H1 (cell line): ENCODE results near the gene TNNI3. TPM values are rescaled to one million over a fixed set of nuclear protein-coding genes. Genes with fewer than 3 reads are reported as not detected.

Experiments
- CTCF ChIA-PET: fragments of 300-600 bp; sonication (Branson Sonifier 250); formaldehyde crosslinking; loops from one replicate; lab custom pipeline; 2021; ENCODE audit not compliant: partially characterized antibody; lab: Charles Lee
- POLR2A ChIA-PET: fragments of 300-600 bp; sonication (Branson Sonifier 250); formaldehyde crosslinking; loops from one replicate; lab custom pipeline; 2021; ENCODE audit warnings: inconsistent platforms; ENCODE audit not compliant: partially characterized antibody; lab: Charles Lee
- DNase-seq, 2 experiments: peaks; one replicate each; pipeline versions ENCODE4 v3.0.0 to v3.0.0-alpha.2; 2010 to 2022; ENCODE audit warnings: low spot score in 2 of 2, low read depth in 1 of 2, mixed read lengths in 1 of 2
- FAIRE-seq: peaks from 2 replicates; lab custom pipeline; 2011; peaks lifted over from hg19 to GRCh38; lab: Jason Lieb, UNC
- H2AFZ ChIP-seq: 2 replicates; pipeline ENCODE4 v1.8.1; 2012; ENCODE audit warnings: low read length, inconsistent platforms
- H2AK5ac ChIP-seq: 2 replicates; pipeline ENCODE4 v1.6.1; 2013; ENCODE audit warnings: low read depth, low read length
- H2BK120ac ChIP-seq: replicated peaks from 2 replicates; pipeline ENCODE3; 2013; ENCODE audit warnings: low read depth, low read length, inconsistent platforms
- H2BK12ac ChIP-seq: 2 replicates; pipeline ENCODE4 v1.6.1; 2013; ENCODE audit warnings: low read depth, low read length
- H2BK15ac ChIP-seq: 2 replicates; pipeline ENCODE4 v1.6.1; 2013; ENCODE audit warnings: low read length
- H2BK20ac ChIP-seq: 2 replicates; pipeline ENCODE4 v1.6.1; 2013; ENCODE audit warnings: low read length
- H2BK5ac ChIP-seq: 2 replicates; pipeline ENCODE4 v1.6.1; 2013; ENCODE audit warnings: low read depth, low read length
- H3K14ac ChIP-seq: 2 replicates; pipeline ENCODE4 v1.6.1; 2013; ENCODE audit warnings: inconsistent platforms; ENCODE audit not compliant: insufficient read length
- H3K18ac ChIP-seq: 2 replicates; pipeline ENCODE4 v1.6.1; 2013; ENCODE audit warnings: low read length; ENCODE audit errors: extremely low read depth
- H3K23ac ChIP-seq: 2 replicates; pipeline ENCODE4 v1.6.1; 2013; ENCODE audit warnings: inconsistent platforms; ENCODE audit not compliant: insufficient read length
- H3K23me2 ChIP-seq: 2 replicates; pipeline ENCODE4 v1.6.1; 2013; ENCODE audit warnings: low read depth, low read length
- H3K27ac ChIP-seq: 2 replicates; pipeline ENCODE4 v1.6.1; 2011; ENCODE audit warnings: low read depth, low read length, inconsistent platforms
- H3K27me3 ChIP-seq, 4 experiments: replicated peaks in 1 of 4; 1 replicate in 1 of 4; 2 replicates in 3 of 4; pipeline versions ENCODE4 v1.6.1 to v1.8.1; 2011 to 2013; ENCODE audit warnings: low read length in 3 of 4, mild to moderate bottlenecking in 3 of 4, inconsistent platforms in 2 of 4, mixed read lengths in 2 of 4, moderate library complexity in 1 of 4; ENCODE audit not compliant: control insufficient read depth in 3 of 4, insufficient read depth in 3 of 4; ENCODE audit errors: extremely low read depth in 1 of 4
- H3K36me3 ChIP-seq, 4 experiments: 2 replicates each; pipeline versions ENCODE4 v1.6.1 to v1.8.1; 2011 to 2013; ENCODE audit warnings: mild to moderate bottlenecking in 4 of 4, low read length in 3 of 4, moderate library complexity in 2 of 4, control low read depth in 1 of 4, inconsistent platforms in 1 of 4; ENCODE audit not compliant: insufficient read depth in 4 of 4, control insufficient read depth in 2 of 4
- H3K4ac ChIP-seq: replicated peaks from 2 replicates; pipeline ENCODE3; 2013; ENCODE audit warnings: low read length, low read depth, mixed read lengths, inconsistent platforms; ENCODE audit not compliant: insufficient read length
- H3K4me1 ChIP-seq, 4 experiments: replicated peaks in 1 of 4; 1 replicate in 1 of 4; 2 replicates in 3 of 4; pipeline versions ENCODE4 v1.6.1 to v1.8.1; 2011 to 2013; ENCODE audit warnings: low read length in 3 of 4, inconsistent platforms in 2 of 4, mixed read lengths in 1 of 4; ENCODE audit not compliant: insufficient read depth in 4 of 4, control insufficient read depth in 3 of 4
- H3K4me2 ChIP-seq, 2 experiments: 2 replicates each; pipeline versions ENCODE4 v1.6.1 to v1.8.1; 2011 to 2013; ENCODE audit warnings: low read depth in 2 of 2, low read length in 2 of 2, control low read depth in 1 of 2, inconsistent platforms in 1 of 2, mild to moderate bottlenecking in 1 of 2; ENCODE audit not compliant: insufficient read depth in 1 of 2
- H3K4me3 ChIP-seq, 4 experiments: fragments of 200-600, 300-600 bp in 1 of 4; sonication (generic), shearing (Covaris generic), sonication (Bioruptor Twin) in 1 of 4; 2 replicates each; pipeline versions ENCODE4 v1.5.1 to v1.8.1; 2011 to 2016; ENCODE audit warnings: low read length in 4 of 4, low read depth in 3 of 4, control low read depth in 2 of 4, inconsistent platforms in 2 of 4, mild to moderate bottlenecking in 2 of 4, mixed read lengths in 1 of 4, moderate library complexity in 1 of 4; ENCODE audit not compliant: insufficient read depth in 2 of 4; ENCODE audit errors: extremely low read depth in 1 of 4
- H3K56ac ChIP-seq: replicated peaks from 2 replicates; pipeline ENCODE3; 2013; ENCODE audit warnings: low read depth, mild to moderate bottlenecking, mixed read lengths, low read length, inconsistent platforms; ENCODE audit not compliant: insufficient read length
- H3K79me1 ChIP-seq: 2 replicates; pipeline ENCODE4 v1.6.1; 2013; ENCODE audit warnings: low read depth, low read length, control low read depth
- H3K79me2 ChIP-seq, 2 experiments: 2 replicates each; pipeline versions ENCODE4 v1.6.1 to v1.8.1; 2012 to 2013; ENCODE audit warnings: low read length in 2 of 2, mild to moderate bottlenecking in 2 of 2, inconsistent platforms in 1 of 2; ENCODE audit not compliant: insufficient read depth in 2 of 2, control insufficient read depth in 1 of 2
- H3K9ac ChIP-seq, 4 experiments: replicated peaks in 1 of 4; 1 replicate in 1 of 4; 2 replicates in 3 of 4; pipeline versions ENCODE4 v1.6.1 to v1.8.1; 2011 to 2013; ENCODE audit warnings: low read depth in 3 of 4, low read length in 3 of 4, control low read depth in 2 of 4, mild to moderate bottlenecking in 2 of 4, moderate library complexity in 2 of 4, inconsistent platforms in 1 of 4; ENCODE audit errors: extremely low read depth in 1 of 4
- H3K9me3 ChIP-seq, 2 experiments: 2 replicates each; pipeline versions ENCODE4 v1.6.1 to v1.8.1; 2012 to 2013; ENCODE audit warnings: mild to moderate bottlenecking in 2 of 2, moderate library complexity in 2 of 2, control low read depth in 1 of 2, inconsistent platforms in 1 of 2, low read depth in 1 of 2, low read length in 1 of 2, mixed read lengths in 1 of 2; ENCODE audit not compliant: insufficient read depth in 2 of 2
- H4K20me1 ChIP-seq, 2 experiments: replicated peaks in 1 of 2; 2 replicates each; pipeline versions ENCODE3 to v1.8.1; 2011 to 2013; ENCODE audit warnings: inconsistent platforms in 2 of 2, low read length in 2 of 2, mild to moderate bottlenecking in 1 of 2; ENCODE audit not compliant: insufficient read depth in 2 of 2, control insufficient read depth in 1 of 2
- H4K5ac ChIP-seq: 2 replicates; pipeline ENCODE4 v1.6.1; 2013; ENCODE audit warnings: low read length, low read depth, mixed read lengths, inconsistent platforms; ENCODE audit not compliant: insufficient read length
- H4K8ac ChIP-seq: 2 replicates; pipeline ENCODE4 v1.8.0; 2013; ENCODE audit warnings: mild to moderate bottlenecking, moderate library complexity, low read length, inconsistent platforms; ENCODE audit not compliant: insufficient read depth; ENCODE audit errors: extremely low read depth
- H4K91ac ChIP-seq: replicated peaks from 2 replicates; pipeline ENCODE3; 2013; ENCODE audit warnings: low read length, mixed read lengths, inconsistent platforms; ENCODE audit not compliant: insufficient read length
- EGR1 ChIP-seq: IDR thresholded peaks from 2 replicates; pipeline ENCODE4 v1.6.1; 2011; ENCODE audit warnings: low read depth, low read length, borderline replicate concordance
- FOSL1 ChIP-seq: IDR thresholded peaks from 2 replicates; pipeline ENCODE4 v1.6.1; 2011; ENCODE audit warnings: mild to moderate bottlenecking, low read depth, low read length, moderate library complexity; ENCODE audit not compliant: insufficient read depth
- POLR2A ChIP-seq, 2 experiments: IDR thresholded peaks; 1 replicate in 1 of 2; 2 replicates in 1 of 2; pipeline ENCODE4 v1.6.1; 2011; ENCODE audit warnings: low read depth in 2 of 2, low read length in 2 of 2, mild to moderate bottlenecking in 2 of 2; ENCODE audit errors: control extremely low read depth in 1 of 2
- RFX5 ChIP-seq: IDR thresholded peaks from 2 replicates; pipeline ENCODE4 v1.6.1; 2011; ENCODE audit warnings: low read depth, low read length, improper control_type of control experiment, borderline replicate concordance
- SAP30 ChIP-seq: fragments of 300-600 bp; sonication (generic); IDR thresholded peaks from 2 replicates; pipeline ENCODE4 v1.7.1; 2012; ENCODE audit warnings: low read length, moderate library complexity, mild to moderate bottlenecking, inconsistent platforms; ENCODE audit not compliant: insufficient read depth, insufficient replicate concordance
- WGBS, 2 experiments: shearing (Covaris generic) in 1 of 2; methylation state at CpG; one replicate each; pipeline versions ENCODE4 v1.1.6 to v1.1.7; 2013 to 2015; ENCODE audit warnings: low lambda C conversion rate in 2 of 2, mixed read lengths in 2 of 2, inconsistent platforms in 1 of 2, low coverage in 1 of 2, missing lambda C conversion rate in 1 of 2; ENCODE audit not compliant: insufficient replicate concordance in 2 of 2, insufficient coverage in 1 of 2, insufficient read length in 1 of 2; ENCODE audit errors: extremely low coverage in 1 of 2, missing lambda C conversion rate in 1 of 2; 5-methylcytosine and 5-hydroxymethylcytosine counted together
- polyA plus RNA-seq, 7 experiments: library from polyadenylated mRNA; depleted of rRNA in 3 of 7; stranded (reverse) in 5 of 7; unstranded in 2 of 7; fragments of >200 nt in 5 of 7; fragments of 200-250 nt in 2 of 7; gene quantifications; 1 replicate in 5 of 7; 2 replicates in 1 of 7; 4 replicates in 1 of 7; pipeline versions ENCODE4 v1.2.1 to v1.2.3, GENCODE V29; 2011 to 2013; ENCODE audit warnings: missing spikeins in 2 of 7, mixed read lengths in 2 of 7
- total RNA-seq: library from RNA; stranded (reverse); fragmentation: NEBNext Ultra II Directional; extraction: Animal tissue kit (Norgen Biotek cat#: 25700); gene quantifications from 2 replicates; pipeline ENCODE4 v1.2.1, GENCODE V29; 2021

The TNNI3 gene
- total and polyA plus RNA-seq, 2 of the 8 experiments (the other 6 are each of a cell fraction or from before 2014, with no cell fraction given), result 16.9 to 56.0 TPM

- Histone ChIP-seq H2BK5ac (0 out of 2 replicates have a peak overlapping the region, but pooled peaks have one; percentile 52), H4K5ac (no peak overlapping the region), H2BK12ac (0 out of 2 replicates have a peak overlapping the region, but pooled peaks have one; percentile 27), H3K14ac (no peak overlapping the region), H3K79me2 (peaks cover 0 to 33% of the 10 kb centered on the region in 2 experiments; a peak in 2 of 4 replicates), H3K9ac (no peak overlapping the region), H3K4ac (no peak overlapping the region), H4K91ac (no peak overlapping the region), H3K27ac (no peak overlapping the region), H3K23me2 (peaks cover 13% of the 10 kb centered on the region; the same call in 1 of the 2 replicates), H3K4me1 (peaks cover 0 to 20% (median 14%) of the 10 kb centered on the region in 4 experiments; a peak in 5 of 7 replicates), H4K8ac (peak overlapping the region; percentile 84), H3K56ac (no peak overlapping the region), H3K18ac (no peak overlapping the region), H3K36me3 (peaks cover 0 to 4% (median 0%) of the 10 kb centered on the region in 4 experiments; a peak in 1 of 8 replicates), H3K4me2 (no peak overlapping the region), H4K20me1 (peaks cover 20 to 31% of the 10 kb centered on the region in 2 experiments), H2BK15ac (no peak overlapping the region), H2AFZ (no peak overlapping the region), H3K79me1 (peaks cover 35% of the 10 kb centered on the region), H3K9me3 (no peaks in the 10 kb centered on the region), H2AK5ac (0 out of 2 replicates have a peak overlapping the region, but pooled peaks have one; percentile 65), H2BK20ac (no peak overlapping the region), H3K27me3 (no peaks in the 10 kb centered on the region), H3K23ac (no peak overlapping the region), H3K4me3 (no peak overlapping the region), H2BK120ac (no peak overlapping the region)
- TF ChIP-seq POLR2A (IDR thresholded peaks at IDR 0.05; ENCODE audit: control extremely low read depth in 1 of 2, low read depth in 2 of 2, low read length in 2 of 2) (no peak), RFX5 (no peak), FOSL1 (no peak), SAP30 (no peak), EGR1 (no peak)
- DNase-seq (no peak), FAIRE-seq (no peak)
- ChIA-PET CTCF (interaction anchor here (0.6 to 3.7 kb wide), 3 partner anchors 10 to 24 kb away, joined by 3 to 15 read pairs (median 3); no protein-coding TSS in a partner anchor), POLR2A (interaction anchor here (0.6 to 1.0 kb wide), 2 partner anchors 9 to 20 kb away, joined by 3 to 4 read pairs; no protein-coding TSS in a partner anchor)
- WGBS, 2 experiments, result 94% methylated on average over 23 of the region's 25 CpGs; no CpG with 5 or more reads in 1 of the 2 experiments
These were observed 45.2 kb downstream of the TNNI3 start for GRCh38 chr19:55112246-55112776.
